SJSA1 (cell line): ENCODE results near the gene C8A. TPM values are rescaled to one million over a fixed set of nuclear protein-coding genes. Genes with fewer than 3 reads are reported as not detected.

Experiments
- DNase-seq, 2 experiments: peaks; one replicate each; pipeline ENCODE4 v3.0.0-alpha.2; 2015 to 2020; ENCODE audit warnings: low spot score in 2 of 2, low read depth in 1 of 2
- H3K27ac ChIP-seq: fragments of 250-450 bp; sonication (Bioruptor Pico); 2 replicates; pipeline ENCODE4 v1.5.1; 2020; ENCODE audit warnings: mild to moderate bottlenecking, moderate library complexity
- H3K27me3 ChIP-seq: fragments of 250-450 bp; sonication (Bioruptor Pico); replicated peaks from 2 replicates; pipeline ENCODE4 v1.5.1; 2020; ENCODE audit warnings: mild to moderate bottlenecking, moderate library complexity
- H3K36me3 ChIP-seq: fragments of 250-450 bp; sonication (Bioruptor Pico); 2 replicates; pipeline ENCODE4 v1.5.1; 2020; ENCODE audit warnings: mild to moderate bottlenecking
- H3K4me1 ChIP-seq: fragments of 250-450 bp; sonication (Bioruptor Pico); replicated peaks from 2 replicates; pipeline ENCODE4 v1.6.1; 2021; ENCODE audit warnings: mild to moderate bottlenecking
- H3K4me3 ChIP-seq: fragments of 250-450 bp; sonication (Bioruptor Pico); 2 replicates; pipeline ENCODE4 v1.5.1; 2020; ENCODE audit warnings: mild to moderate bottlenecking
- H3K9me3 ChIP-seq: fragments of 250-450 bp; sonication (Bioruptor Pico); replicated peaks from 2 replicates; pipeline ENCODE4 v1.5.1; 2020; ENCODE audit warnings: mild to moderate bottlenecking
- total RNA-seq: library from RNA; depleted of rRNA; stranded (reverse); fragments of >200 nt; shearing (Covaris generic); gene quantifications from 2 replicates; pipeline ENCODE4 v1.2.3, GENCODE V29; 2014

Gene C8A
- total RNA-seq, 1 experiment from 2014 or later = not detected

DNA sequence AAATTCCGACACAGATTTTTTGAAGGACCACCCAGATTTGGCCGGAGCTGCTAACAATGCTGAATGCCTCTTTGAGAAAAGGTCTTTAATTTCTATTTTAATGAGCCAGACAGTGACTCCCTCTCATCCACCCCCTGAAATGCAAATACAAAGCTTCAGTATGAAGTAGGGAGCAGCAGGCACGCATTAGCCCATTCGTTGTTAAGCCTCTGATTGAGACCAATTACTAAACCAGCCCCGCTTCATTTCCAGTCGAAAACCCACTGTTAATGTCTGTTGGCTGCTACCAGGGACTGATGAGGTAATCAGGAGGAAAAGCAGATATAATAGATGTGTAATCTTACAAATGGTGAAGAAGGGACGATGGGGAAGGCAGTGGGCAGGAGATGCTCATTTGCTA lies 4.8 kb upstream of the C8A start:
- H3K9me3 ChIP-seq = no peaks in the 10 kb centered on the region
- no peak for DNase-seq
- no peak overlapping the region for H3K4me3 ChIP-seq
- H3K36me3 ChIP-seq = no peaks in the 10 kb centered on the region
- H3K27ac ChIP-seq = no peak overlapping the region
- H3K4me1 ChIP-seq = no peaks in the 10 kb centered on the region
- no peaks in the 10 kb centered on the region for H3K27me3 ChIP-seq

DNA sequence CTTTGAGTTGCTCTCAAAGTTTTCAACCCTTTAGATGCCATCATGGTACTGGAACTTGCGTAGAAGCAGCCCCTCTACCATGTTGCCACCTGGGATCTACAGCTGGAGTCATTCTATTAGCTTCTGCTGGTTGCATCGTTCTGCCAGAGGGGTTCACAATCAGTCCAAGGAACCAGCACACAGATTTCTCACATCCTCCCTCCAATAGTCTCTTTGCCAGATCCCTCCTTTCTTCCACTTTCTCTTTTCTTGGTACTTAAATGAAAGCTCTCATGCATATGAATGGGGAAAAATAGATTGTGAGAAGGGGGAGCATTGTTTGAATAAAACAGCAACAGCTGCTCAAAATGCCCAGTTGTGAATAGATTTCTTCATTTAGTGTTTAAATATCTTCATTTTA lies 4.2 kb upstream of the C8A start:
- no peaks in the 10 kb centered on the region for H3K27me3 ChIP-seq
- no peaks in the 10 kb centered on the region for H3K9me3 ChIP-seq
- DNase-seq = no peak
- H3K36me3 ChIP-seq = no peaks in the 10 kb centered on the region
- no peaks in the 10 kb centered on the region for H3K4me1 ChIP-seq
- H3K4me3 ChIP-seq = no peak overlapping the region
- no peak overlapping the region for H3K27ac ChIP-seq

GRCh38 chr1:56850922-56851321 lies 3.7 kb upstream of the C8A start:
- Histone ChIP-seq H3K36me3 (no peaks in the 10 kb centered on the region), H3K27ac (no peak overlapping the region), H3K4me3 (no peak overlapping the region), H3K27me3 (no peaks in the 10 kb centered on the region), H3K4me1 (no peaks in the 10 kb centered on the region), H3K9me3 (no peaks in the 10 kb centered on the region)
- DNase-seq = no peak

- no peak for DNase-seq
- no peaks in the 10 kb centered on the region; the same call in 1 of the 2 replicates for H3K27me3 ChIP-seq
- H3K4me1 ChIP-seq = no peaks in the 10 kb centered on the region
- no peaks in the 10 kb centered on the region for H3K36me3 ChIP-seq
- no peaks in the 10 kb centered on the region for H3K9me3 ChIP-seq
- H3K4me3 ChIP-seq = no peak overlapping the region
- H3K27ac ChIP-seq = no peak overlapping the region
Observed at GRCh38 chr1:56852476-56852875, 2.1 kb upstream of the C8A start.

- no peak overlapping the region for H3K4me3 ChIP-seq
- no peak for DNase-seq
- H3K27ac ChIP-seq = no peak overlapping the region
Observed at GRCh38 chr1:56855190-56855589, 593 bp downstream of the C8A start.

GRCh38 chr1:56856186-56856585 lies 1.6 kb downstream of the C8A start:
- DNase-seq = no peak
- Histone ChIP-seq H3K27me3 (no peaks in the 10 kb centered on the region; the same call in 1 of the 2 replicates), H3K4me3 (no peak overlapping the region), H3K4me1 (no peaks in the 10 kb centered on the region), H3K36me3 (no peaks in the 10 kb centered on the region), H3K9me3 (no peaks in the 10 kb centered on the region), H3K27ac (no peak overlapping the region)

More at GRCh38 chr1:56855190-56855589, 593 bp downstream of the C8A start:
- no peaks in the 10 kb centered on the region for H3K4me1 ChIP-seq
- no peaks in the 10 kb centered on the region for H3K9me3 ChIP-seq
- no peaks in the 10 kb centered on the region for H3K36me3 ChIP-seq
- no peaks in the 10 kb centered on the region; the same call in 1 of the 2 replicates for H3K27me3 ChIP-seq

DNA sequence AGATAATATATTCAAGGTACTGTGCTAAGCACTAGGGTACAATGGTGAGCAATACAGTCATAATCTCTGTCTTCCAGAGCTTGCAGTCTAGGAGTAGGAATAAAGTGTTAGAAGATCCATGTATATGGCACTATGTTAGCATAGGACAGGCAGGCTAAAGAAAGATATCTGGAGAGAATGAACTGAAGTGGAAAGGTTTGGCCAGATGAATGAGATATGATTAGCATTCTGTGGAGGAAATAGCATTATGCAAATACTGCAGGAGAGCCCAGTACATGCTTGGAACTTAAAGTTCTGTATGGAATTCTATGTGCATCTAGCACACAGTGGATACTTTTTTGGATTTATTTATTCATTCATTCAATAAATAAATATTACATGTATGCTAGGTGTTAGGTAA lies 4.7 kb downstream of the C8A start:
- no peak for DNase-seq

DNA sequence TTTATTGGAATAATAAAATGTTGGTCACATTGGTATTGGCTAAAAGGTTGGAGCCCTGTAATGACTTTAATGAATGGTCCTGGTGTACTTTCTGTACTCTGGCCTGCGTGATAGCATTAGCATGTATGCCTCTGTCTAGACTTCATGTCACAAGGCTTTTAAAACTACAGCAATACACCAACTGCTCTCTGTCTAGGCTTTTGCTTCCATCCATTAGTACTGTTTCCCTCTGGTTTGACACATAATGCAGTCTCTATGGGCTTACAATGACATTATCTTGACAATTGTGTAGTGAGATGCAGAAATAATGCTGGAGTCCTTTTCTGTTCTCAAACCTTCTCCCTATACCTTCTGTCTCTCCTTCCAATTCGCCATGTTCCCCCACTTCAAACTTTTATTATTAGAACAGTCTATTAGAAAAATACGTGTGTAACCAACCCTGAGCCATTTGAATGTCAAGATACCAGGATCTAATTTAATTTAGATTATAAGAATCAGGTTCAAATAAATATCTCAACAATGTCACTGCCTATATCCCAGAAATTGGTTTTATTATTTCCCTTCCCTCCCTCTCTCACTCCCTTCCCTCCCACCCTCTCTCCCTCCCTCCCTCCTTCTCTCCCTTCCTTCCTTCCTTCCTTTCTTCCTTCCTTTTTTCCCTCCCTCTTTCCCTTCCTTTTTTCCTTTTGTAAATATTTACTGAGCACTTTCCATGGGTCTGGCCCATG lies 8.8 kb downstream of the C8A start:
- Histone ChIP-seq H3K36me3 (no peaks in the 10 kb centered on the region), H3K4me3 (no peak overlapping the region), H3K9me3 (no peaks in the 10 kb centered on the region), H3K27ac (no peak overlapping the region), H3K4me1 (no peaks in the 10 kb centered on the region), H3K27me3 (no peaks in the 10 kb centered on the region)
- no peak for DNase-seq

More for the DNA sequence above, 4.7 kb downstream of the C8A start:
- H3K36me3 ChIP-seq = no peaks in the 10 kb centered on the region
- H3K4me3 ChIP-seq = no peak overlapping the region
- no peaks in the 10 kb centered on the region; the same call in 1 of the 2 replicates for H3K27me3 ChIP-seq
- H3K27ac ChIP-seq = no peak overlapping the region
- no peaks in the 10 kb centered on the region for H3K4me1 ChIP-seq
- H3K9me3 ChIP-seq = no peaks in the 10 kb centered on the region

GRCh38 chr1:56864430-56864829 lies 9.8 kb downstream of the C8A start:
- no peaks in the 10 kb centered on the region for H3K9me3 ChIP-seq
- DNase-seq = no peak
- H3K27me3 ChIP-seq = no peaks in the 10 kb centered on the region

GRCh38 chr1:56866656-56867055 lies 12.1 kb downstream of the C8A start:
- no peak for DNase-seq
- H3K4me1 ChIP-seq = no peaks in the 10 kb centered on the region
- H3K4me3 ChIP-seq = no peak overlapping the region
- H3K9me3 ChIP-seq = no peaks in the 10 kb centered on the region
- H3K27ac ChIP-seq = no peak overlapping the region
- no peaks in the 10 kb centered on the region for H3K36me3 ChIP-seq
- no peaks in the 10 kb centered on the region; the same call in 1 of the 2 replicates for H3K27me3 ChIP-seq

More at GRCh38 chr1:56864430-56864829, 9.8 kb downstream of the C8A start:
- no peaks in the 10 kb centered on the region for H3K36me3 ChIP-seq
- no peaks in the 10 kb centered on the region for H3K4me1 ChIP-seq
- H3K27ac ChIP-seq = no peak overlapping the region
- H3K4me3 ChIP-seq = no peak overlapping the region

- Histone ChIP-seq H3K9me3 (no peaks in the 10 kb centered on the region), H3K27ac (no peak overlapping the region), H3K36me3 (no peaks in the 10 kb centered on the region), H3K27me3 (no peaks in the 10 kb centered on the region; the same call in 1 of the 2 replicates), H3K4me1 (no peaks in the 10 kb centered on the region), H3K4me3 (no peak overlapping the region)
- DNase-seq = no peak
Observed at GRCh38 chr1:56867491-56867890, 12.9 kb downstream of the C8A start.

GRCh38 chr1:56868761-56869160 lies 14.2 kb downstream of the C8A start:
- DNase-seq = no peak
- no peaks in the 10 kb centered on the region; the same call in 1 of the 2 replicates for H3K27me3 ChIP-seq
- no peak overlapping the region for H3K4me3 ChIP-seq
- H3K27ac ChIP-seq = no peak overlapping the region
- no peaks in the 10 kb centered on the region for H3K9me3 ChIP-seq
- H3K4me1 ChIP-seq = no peaks in the 10 kb centered on the region
- no peaks in the 10 kb centered on the region for H3K36me3 ChIP-seq

GRCh38 chr1:56872597-56872996 lies 18.0 kb downstream of the C8A start:
- no peak for DNase-seq

DNA sequence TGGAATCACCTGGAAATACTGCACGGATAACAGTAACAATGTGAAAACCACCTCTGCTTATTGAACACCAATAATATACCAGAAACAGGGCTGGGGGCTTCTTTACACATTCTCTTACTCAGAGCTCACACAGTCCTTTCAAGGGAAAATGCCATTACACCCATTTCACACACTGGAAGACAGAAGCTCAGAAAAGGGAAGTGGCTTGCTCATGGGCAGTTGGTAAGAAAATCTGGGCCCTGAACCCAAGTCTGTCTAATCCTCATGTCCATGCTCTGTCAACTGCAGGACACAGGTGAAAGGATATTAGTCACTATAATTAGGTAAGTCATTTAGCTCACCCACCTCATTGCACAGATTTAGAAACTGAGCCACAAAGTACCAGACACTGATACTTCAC lies 18.6 kb downstream of the C8A start:
- no peaks in the 10 kb centered on the region; the same call in 1 of the 2 replicates for H3K27me3 ChIP-seq
- H3K36me3 ChIP-seq = no peaks in the 10 kb centered on the region
- H3K27ac ChIP-seq = no peak overlapping the region
- no peak overlapping the region for H3K4me3 ChIP-seq
- H3K4me1 ChIP-seq = no peaks in the 10 kb centered on the region
- no peak for DNase-seq
- no peaks in the 10 kb centered on the region for H3K9me3 ChIP-seq

More at GRCh38 chr1:56872597-56872996, 18.0 kb downstream of the C8A start:
- Histone ChIP-seq H3K4me1 (no peaks in the 10 kb centered on the region), H3K4me3 (no peak overlapping the region), H3K27ac (no peak overlapping the region), H3K36me3 (no peaks in the 10 kb centered on the region), H3K27me3 (no peaks in the 10 kb centered on the region; the same call in 1 of the 2 replicates), H3K9me3 (no peaks in the 10 kb centered on the region)
